H9 (cell line): ENCODE results near the gene WBP2. TPM values are rescaled to one million over a fixed set of nuclear protein-coding genes. Genes with fewer than 3 reads are reported as not detected.

Source experiments
- DNase-seq: peaks from one replicate; pipeline ENCODE4 v3.0.0-alpha.2; 2017
- H2AFZ ChIP-seq: one replicate; pipeline ENCODE4 v1.6.1; 2013; ENCODE audit warnings: mild to moderate bottlenecking, low read length, control low read depth, moderate library complexity
- H2AK5ac ChIP-seq: 2 replicates; pipeline ENCODE4 v1.6.1; 2013; ENCODE audit warnings: low read length, control low read depth, mixed read lengths; ENCODE audit not compliant: insufficient read length
- H2BK120ac ChIP-seq: one replicate; pipeline ENCODE4 v1.6.1; 2013; ENCODE audit warnings: low read depth, mild to moderate bottlenecking, low read length, control low read depth, inconsistent platforms; ENCODE audit not compliant: poor library complexity, severe bottlenecking
- H2BK12ac ChIP-seq: 2 replicates; pipeline ENCODE4 v1.6.1; 2013; ENCODE audit warnings: low read length, control low read depth, mixed read lengths, low read depth; ENCODE audit not compliant: insufficient read length
- H2BK15ac ChIP-seq: 2 replicates; pipeline ENCODE4 v1.6.1; 2013; ENCODE audit warnings: low read depth, low read length, control low read depth
- H2BK20ac ChIP-seq: one replicate; pipeline ENCODE4 v1.6.1; 2013; ENCODE audit warnings: low read depth, mild to moderate bottlenecking, low read length, control low read depth, inconsistent platforms; ENCODE audit not compliant: poor library complexity, severe bottlenecking
- H2BK5ac ChIP-seq: 2 replicates; pipeline ENCODE4 v1.6.1; 2013; ENCODE audit warnings: low read length, control low read depth, mixed read lengths; ENCODE audit not compliant: insufficient read length
- H3K14ac ChIP-seq: 2 replicates; pipeline ENCODE4 v1.6.1; 2013; ENCODE audit warnings: low read length, control low read depth; ENCODE audit not compliant: insufficient read depth
- H3K18ac ChIP-seq: 2 replicates; pipeline ENCODE4 v1.6.1; 2013; ENCODE audit warnings: low read depth, mild to moderate bottlenecking, mixed read lengths, low read length, control low read depth; ENCODE audit not compliant: insufficient read length
- H3K23ac ChIP-seq: 2 replicates; pipeline ENCODE4 v1.6.1; 2013; ENCODE audit warnings: low read length, control low read depth, mixed read lengths, low read depth; ENCODE audit not compliant: insufficient read length
- H3K23me2 ChIP-seq: 2 replicates; pipeline ENCODE4 v1.6.1; 2013; ENCODE audit warnings: low read depth, mild to moderate bottlenecking, mixed read lengths, low read length, control low read depth; ENCODE audit not compliant: insufficient read length, poor library complexity, severe bottlenecking
- H3K27ac ChIP-seq: 2 replicates; pipeline ENCODE4 v1.5.1; 2013; ENCODE audit warnings: low read length, control low read depth, mixed read lengths, low read depth; ENCODE audit not compliant: insufficient read length
- H3K27me3 ChIP-seq: 2 replicates; pipeline ENCODE4 v1.6.1; 2013; ENCODE audit warnings: low read length, control low read depth, inconsistent platforms; ENCODE audit not compliant: insufficient read depth
- H3K4ac ChIP-seq: 2 replicates; pipeline ENCODE4 v1.6.1; 2013; ENCODE audit warnings: low read depth, mild to moderate bottlenecking, control low read depth, inconsistent platforms, low read length, moderate library complexity
- H3K4me1 ChIP-seq: 2 replicates; pipeline ENCODE4 v1.6.1; 2013; ENCODE audit warnings: low read length, control low read depth, inconsistent platforms; ENCODE audit not compliant: insufficient read depth
- H3K4me2 ChIP-seq: 2 replicates; pipeline ENCODE4 v1.6.1; 2013; ENCODE audit warnings: low read length, control low read depth, mixed read lengths; ENCODE audit not compliant: insufficient read length, insufficient read depth
- H3K56ac ChIP-seq: 2 replicates; pipeline ENCODE4 v1.6.1; 2013; ENCODE audit warnings: low read depth, mild to moderate bottlenecking, mixed read lengths, low read length, control low read depth; ENCODE audit not compliant: insufficient read length
- H3K79me1 ChIP-seq: 2 replicates; pipeline ENCODE4 v1.6.1; 2013; ENCODE audit warnings: low read depth, mild to moderate bottlenecking, moderate library complexity, low read length, control low read depth, inconsistent platforms; ENCODE audit not compliant: insufficient read depth, poor library complexity, severe bottlenecking
- H3K79me2 ChIP-seq: 2 replicates; pipeline ENCODE4 v1.6.1; 2013; ENCODE audit warnings: low read length, control low read depth, inconsistent platforms; ENCODE audit not compliant: insufficient read depth
- H3K9ac ChIP-seq: 2 replicates; pipeline ENCODE4 v1.6.1; 2013; ENCODE audit warnings: low read length, control low read depth, mixed read lengths; ENCODE audit not compliant: insufficient read length; ENCODE audit errors: extremely low read depth
- H3K9me3 ChIP-seq: one replicate; pipeline ENCODE4 v1.6.1; 2013; ENCODE audit warnings: low read depth, low read length, inconsistent platforms; ENCODE audit not compliant: control insufficient read depth
- H3T11ph ChIP-seq: one replicate; pipeline ENCODE4 v1.6.1; 2013; ENCODE audit warnings: mild to moderate bottlenecking, low read length, control low read depth, inconsistent platforms
- H4K20me1 ChIP-seq: one replicate; pipeline ENCODE4 v1.6.1; 2013; ENCODE audit not compliant: control insufficient read depth, insufficient read length, insufficient read depth
- H4K5ac ChIP-seq: 2 replicates; pipeline ENCODE4 v1.6.1; 2013; ENCODE audit warnings: low read depth, mild to moderate bottlenecking, mixed read lengths, low read length, control low read depth; ENCODE audit not compliant: insufficient read length
- H4K8ac ChIP-seq: replicated peaks from 2 replicates; pipeline ENCODE4 v1.6.1; 2013; ENCODE audit warnings: low read length, control low read depth, mixed read lengths, low read depth; ENCODE audit not compliant: insufficient read length
- H4K91ac ChIP-seq: 2 replicates; pipeline ENCODE4 v1.6.1; 2013; ENCODE audit warnings: low read depth, mild to moderate bottlenecking, moderate library complexity, mixed read lengths, low read length, control low read depth; ENCODE audit not compliant: insufficient read length
- H3K27ac Mint-ChIP-seq, 3 experiments: 2 replicates in 2 of 3; 3 replicates in 1 of 3; pipeline ENCODE4 v1.8.0; 2020 to 2021; ENCODE audit warnings: mixed read lengths in 3 of 3, mild to moderate bottlenecking in 1 of 3, moderate library complexity in 1 of 3
- H3K27me3 Mint-ChIP-seq: 2 replicates; pipeline ENCODE4 v1.8.0; 2021; ENCODE audit warnings: low read depth, mild to moderate bottlenecking, moderate library complexity, mixed read lengths
- H3K36me3 Mint-ChIP-seq, 3 experiments: 2 replicates in 2 of 3; 3 replicates in 1 of 3; pipeline ENCODE4 v1.8.0; 2020 to 2021; ENCODE audit warnings: low read depth in 3 of 3, mixed read lengths in 3 of 3; ENCODE audit not compliant: insufficient read depth in 1 of 3
- H3K4me1 Mint-ChIP-seq, 2 experiments: 2 replicates each; pipeline ENCODE4 v1.8.0; 2020; ENCODE audit warnings: mixed read lengths in 2 of 2
- H3K4me3 Mint-ChIP-seq, 2 experiments: 2 replicates in 1 of 2; 3 replicates in 1 of 2; pipeline ENCODE4 v1.8.0; 2020 to 2021; ENCODE audit warnings: mild to moderate bottlenecking in 2 of 2, mixed read lengths in 2 of 2, moderate library complexity in 1 of 2
- H3K9me3 Mint-ChIP-seq, 2 experiments: 2 replicates in 1 of 2; 3 replicates in 1 of 2; pipeline ENCODE4 v1.8.0; 2020; ENCODE audit warnings: mild to moderate bottlenecking in 2 of 2, mixed read lengths in 2 of 2, moderate library complexity in 1 of 2
- WGBS: extraction: QIAGEN DNeasy Blood & Tissue Kit; methylation state at CpG from one replicate; pipeline ENCODE4 v1.1.7; 2013; ENCODE audit warnings: missing lambda C conversion rate, low lambda C conversion rate, mixed read lengths; ENCODE audit not compliant: insufficient read length; ENCODE audit errors: extremely low coverage; 5-methylcytosine and 5-hydroxymethylcytosine counted together
- total RNA-seq: library from RNA; stranded (reverse); gene quantifications from 2 replicates; pipeline ENCODE4 v1.2.1, GENCODE V29; 2021
- TF ChIP-seq, protein P1 (sequence below): fragments of 200-600 bp; sonication (generic); conservative IDR thresholded peaks from 3 replicates; pipeline ENCODE4 v1.8.0; 2021; ENCODE audit warnings: antibody characterized with exemption, mild to moderate bottlenecking

The WBP2 gene
- total RNA-seq, 1 experiment from 2014 or later = 63.2 TPM

DNA sequence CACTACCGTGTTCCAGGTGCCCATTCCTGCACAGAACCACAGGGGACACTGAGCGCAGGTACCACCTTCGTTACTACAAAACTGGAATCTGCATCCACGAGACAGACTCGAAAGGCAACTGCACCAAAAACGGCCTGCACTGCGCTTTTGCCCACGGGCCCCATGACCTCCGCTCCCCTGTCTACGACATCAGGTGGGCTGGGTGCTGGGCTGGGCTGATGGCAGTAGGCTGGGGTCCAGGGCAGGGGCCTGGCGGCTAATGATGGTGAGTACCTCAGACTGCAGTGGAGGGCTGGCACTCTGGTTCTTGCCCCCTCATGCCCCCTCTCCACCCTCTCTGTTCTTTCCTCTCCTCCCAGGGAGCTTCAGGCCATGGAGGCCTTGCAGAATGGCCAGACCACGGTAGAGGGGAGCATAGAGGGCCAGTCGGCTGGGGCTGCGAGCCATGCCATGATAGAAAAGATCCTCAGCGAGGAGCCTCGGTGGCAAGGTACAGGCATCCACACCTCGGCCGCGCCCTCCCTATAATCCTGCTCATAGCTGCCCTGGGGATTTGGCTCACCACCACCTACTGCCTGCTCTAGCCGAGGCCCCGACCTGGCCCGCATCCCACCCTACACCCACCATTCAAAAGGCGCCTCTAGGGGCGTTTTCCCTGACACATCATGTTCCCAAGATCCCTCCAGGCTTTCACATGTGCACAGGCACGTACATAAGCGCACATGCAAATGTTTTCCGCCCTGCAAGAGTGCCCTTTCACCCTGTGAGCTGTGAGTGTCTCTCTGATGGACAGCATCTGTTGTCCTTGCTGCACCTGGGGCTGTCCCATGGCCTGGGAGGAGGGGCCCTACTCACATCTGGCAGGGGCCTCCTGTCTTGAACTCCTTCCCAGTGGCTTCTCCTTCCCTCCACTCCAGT, 42.8 kb downstream of the WBP2 start:
- Histone ChIP-seq H2BK12ac (no peak overlapping the region), H3T11ph (no peak overlapping the region), H2BK15ac (no peak overlapping the region), H2BK20ac (no peak overlapping the region), H3K27ac (no peak overlapping the region), H3K23ac (no peak overlapping the region), H2BK120ac (no peak overlapping the region), H3K9ac (no peak overlapping the region), H3K79me2 (no peaks in the 10 kb centered on the region), H2AFZ (no peak overlapping the region), H3K23me2 (no peaks in the 10 kb centered on the region), H3K9me3 (no peaks in the 10 kb centered on the region), H3K18ac (no peak overlapping the region), H3K4ac (no peak overlapping the region), H3K14ac (no peak overlapping the region), H4K5ac (no peak overlapping the region), H2AK5ac (no peak overlapping the region), H4K20me1 (no peaks in the 10 kb centered on the region), H3K4me2 (no peak overlapping the region), H3K4me1 (no peaks in the 10 kb centered on the region), H2BK5ac (no peak overlapping the region), H3K79me1 (no peaks in the 10 kb centered on the region), H4K8ac (no peak overlapping the region), H3K56ac (no peak overlapping the region), H4K91ac (no peak overlapping the region), H3K27me3 (no peaks in the 10 kb centered on the region)
- Mint-ChIP-seq H3K9me3 (no peaks in the 10 kb centered on the region), H3K4me1 (no peaks in the 10 kb centered on the region), H3K27me3 (no peaks in the 10 kb centered on the region), H3K27ac (no peak overlapping the region), H3K4me3 (no peak overlapping the region), H3K36me3 (peaks cover 9 to 62% (median 57%) of the 10 kb centered on the region in 3 experiments; a peak in 6 of 7 replicates)
- peak; percentile 24 for DNase-seq
- TF ChIP-seq, protein P1, sequence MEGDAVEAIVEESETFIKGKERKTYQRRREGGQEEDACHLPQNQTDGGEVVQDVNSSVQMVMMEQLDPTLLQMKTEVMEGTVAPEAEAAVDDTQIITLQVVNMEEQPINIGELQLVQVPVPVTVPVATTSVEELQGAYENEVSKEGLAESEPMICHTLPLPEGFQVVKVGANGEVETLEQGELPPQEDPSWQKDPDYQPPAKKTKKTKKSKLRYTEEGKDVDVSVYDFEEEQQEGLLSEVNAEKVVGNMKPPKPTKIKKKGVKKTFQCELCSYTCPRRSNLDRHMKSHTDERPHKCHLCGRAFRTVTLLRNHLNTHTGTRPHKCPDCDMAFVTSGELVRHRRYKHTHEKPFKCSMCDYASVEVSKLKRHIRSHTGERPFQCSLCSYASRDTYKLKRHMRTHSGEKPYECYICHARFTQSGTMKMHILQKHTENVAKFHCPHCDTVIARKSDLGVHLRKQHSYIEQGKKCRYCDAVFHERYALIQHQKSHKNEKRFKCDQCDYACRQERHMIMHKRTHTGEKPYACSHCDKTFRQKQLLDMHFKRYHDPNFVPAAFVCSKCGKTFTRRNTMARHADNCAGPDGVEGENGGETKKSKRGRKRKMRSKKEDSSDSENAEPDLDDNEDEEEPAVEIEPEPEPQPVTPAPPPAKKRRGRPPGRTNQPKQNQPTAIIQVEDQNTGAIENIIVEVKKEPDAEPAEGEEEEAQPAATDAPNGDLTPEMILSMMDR = no peak
- no CpG with 5 or more reads among the region's 27 CpGs for WGBS
